GM23338 (cell line): ENCODE results near the gene DDX60. TPM values are rescaled to one million over a fixed set of nuclear protein-coding genes. Genes with fewer than 3 reads are reported as not detected.

Source experiments
- ATAC-seq: fragments of 200-7000 bp; cut with Tn5 transposase; 3 replicates; pipeline ENCODE4 v1.9.1; 2020
- DNase-seq: peaks from one replicate; pipeline ENCODE4 v3.0.0-alpha.2; 2015; ENCODE audit warnings: low spot score
- H2AFZ ChIP-seq: fragments of 200-600 bp; sonication (generic); 2 replicates; pipeline ENCODE4 v1.8.0; 2016; ENCODE audit warnings: antibody characterized with exemption, mild to moderate bottlenecking, moderate library complexity
- H3F3A ChIP-seq: fragments of 200-600 bp; sonication (generic); replicated peaks from 2 replicates; pipeline ENCODE4 v1.8.0; 2017; ENCODE audit warnings: antibody characterized with exemption, mixed run types, low read depth
- H3K27ac ChIP-seq: fragments of 200-600 bp; sonication (generic); 2 replicates; pipeline ENCODE4 v1.6.1; 2016; ENCODE audit warnings: low read depth
- H3K27me3 ChIP-seq: fragments of 200-600 bp; sonication (generic); 2 replicates; pipeline ENCODE4 v1.8.0; 2016; ENCODE audit warnings: mild to moderate bottlenecking, mixed run types, moderate library complexity; ENCODE audit not compliant: insufficient read depth
- H3K36me3 ChIP-seq: fragments of 200-600 bp; sonication (generic); 2 replicates; pipeline ENCODE4 v1.8.0; 2016; ENCODE audit warnings: mild to moderate bottlenecking; ENCODE audit not compliant: insufficient read depth
- H3K4me1 ChIP-seq: fragments of 200-600 bp; sonication (generic); 2 replicates; pipeline ENCODE4 v1.8.0; 2016; ENCODE audit warnings: mild to moderate bottlenecking, moderate library complexity; ENCODE audit not compliant: insufficient read depth
- H3K4me2 ChIP-seq: fragments of 200-600 bp; sonication (generic); 2 replicates; pipeline ENCODE4 v1.7.1; 2017; ENCODE audit warnings: mixed run types
- H3K4me3 ChIP-seq: fragments of 200-600 bp; sonication (generic); 2 replicates; pipeline ENCODE4 v1.6.1; 2016; ENCODE audit warnings: mixed run types
- H3K79me2 ChIP-seq: fragments of 200-600 bp; sonication (generic); replicated peaks from 2 replicates; pipeline ENCODE4 v1.8.0; 2017; ENCODE audit warnings: mild to moderate bottlenecking; ENCODE audit not compliant: insufficient read depth
- H3K9me2 ChIP-seq: fragments of 200-600 bp; sonication (generic); 2 replicates; pipeline ENCODE4 v1.8.0; 2017; ENCODE audit not compliant: insufficient read depth
- H4K20me1 ChIP-seq: fragments of 200-600 bp; sonication (generic); replicated peaks from 2 replicates; pipeline ENCODE4 v1.8.0; 2017; ENCODE audit warnings: mild to moderate bottlenecking; ENCODE audit not compliant: insufficient read depth
- H3K27ac Mint-ChIP-seq: 2 replicates; pipeline ENCODE4 v1.8.0; 2020; ENCODE audit warnings: inconsistent platforms, mild to moderate bottlenecking, moderate library complexity, mixed read lengths
- H3K27me3 Mint-ChIP-seq: 3 replicates; pipeline ENCODE4 v1.8.0; 2022; ENCODE audit warnings: low read depth, mild to moderate bottlenecking, moderate library complexity, mixed read lengths, inconsistent platforms; ENCODE audit not compliant: insufficient read depth, poor library complexity
- H3K36me3 Mint-ChIP-seq: 3 replicates; pipeline ENCODE4 v1.8.0; 2021; ENCODE audit warnings: low read depth, mild to moderate bottlenecking, inconsistent platforms, moderate library complexity, mixed read lengths
- H3K4me1 Mint-ChIP-seq: 3 replicates; pipeline ENCODE4 v1.8.0; 2020; ENCODE audit warnings: mild to moderate bottlenecking, inconsistent platforms, mixed read lengths
- H3K4me3 Mint-ChIP-seq: 3 replicates; pipeline ENCODE4 v1.8.0; 2021; ENCODE audit warnings: moderate library complexity, mild to moderate bottlenecking, inconsistent platforms, mixed read lengths
- H3K9me3 Mint-ChIP-seq: 3 replicates; pipeline ENCODE4 v1.8.0; 2020; ENCODE audit warnings: moderate library complexity, mild to moderate bottlenecking, inconsistent platforms, mixed read lengths
- CREB1 ChIP-seq: fragments of 250-450 bp; sonication (Bioruptor Pico); IDR thresholded peaks from 2 replicates; pipeline ENCODE4 v1.5.0; 2020; ENCODE audit warnings: low read depth, mild to moderate bottlenecking, moderate library complexity
- ETS1 ChIP-seq: IDR thresholded peaks from 2 replicates; pipeline ENCODE4 v1.6.1; 2016; ENCODE audit warnings: antibody characterized with exemption
- EZH2 ChIP-seq: fragments of 200-600 bp; sonication (generic); IDR thresholded peaks from one replicate; pipeline ENCODE4 v1.8.0; 2017; ENCODE audit warnings: antibody characterized with exemption, mild to moderate bottlenecking, low read depth; ENCODE audit not compliant: unreplicated experiment
- EZH2phosphoT487 ChIP-seq: fragments of 200-600 bp; sonication (generic); IDR thresholded peaks from one replicate; pipeline ENCODE4 v1.8.1; 2018; ENCODE audit warnings: antibody characterized with exemption; ENCODE audit not compliant: unreplicated experiment
- JUNB ChIP-seq: IDR thresholded peaks from one replicate; pipeline ENCODE4 v1.6.1; 2016; ENCODE audit warnings: antibody characterized with exemption; ENCODE audit not compliant: unreplicated experiment
- NANOG ChIP-seq: IDR thresholded peaks from 2 replicates; pipeline ENCODE4 v1.6.1; 2016; ENCODE audit warnings: antibody characterized with exemption, borderline replicate concordance
- POLR2AphosphoS5 ChIP-seq: IDR thresholded peaks from 2 replicates; pipeline ENCODE4 v1.6.1; 2016; ENCODE audit warnings: antibody characterized with exemption, low read depth
- REST ChIP-seq: IDR thresholded peaks from one replicate; pipeline ENCODE4 v1.6.1; 2018; ENCODE audit warnings: antibody characterized with exemption; ENCODE audit not compliant: unreplicated experiment
- STAT1 ChIP-seq: IDR thresholded peaks from one replicate; pipeline ENCODE4 v1.6.1; 2016; ENCODE audit warnings: antibody characterized with exemption; ENCODE audit not compliant: unreplicated experiment
- ZNF114 ChIP-seq: fragments of 250-450 bp; sonication (Bioruptor Pico); IDR thresholded peaks from 2 replicates; pipeline ENCODE4 v1.5.0; 2020; ENCODE audit warnings: mild to moderate bottlenecking, moderate library complexity
- ZNF331 ChIP-seq: fragments of 250-450 bp; sonication (Bioruptor Pico); IDR thresholded peaks from 2 replicates; pipeline ENCODE4 v1.5.0; 2020; ENCODE audit warnings: low read depth, mild to moderate bottlenecking, moderate library complexity
- polyA plus RNA-seq: library from polyadenylated mRNA; unstranded; fragments of >200 nt; fragmentation: Nextera tagmentation; extraction: Ambion mirVana; gene quantifications from 2 replicates; pipeline ENCODE4 v1.2.1, GENCODE V29; 2016
- total RNA-seq: library from RNA; depleted of rRNA; stranded (reverse); fragments of >200 nt; shearing (Covaris generic); gene quantifications from 2 replicates; pipeline ENCODE4 v1.2.3, GENCODE V29; 2014
- TF ChIP-seq, protein P1 (sequence below): fragments of 250-450 bp; sonication (Bioruptor Pico); IDR thresholded peaks from 2 replicates; pipeline ENCODE4 v1.5.0; 2020; ENCODE audit warnings: mild to moderate bottlenecking, moderate library complexity
- TF ChIP-seq, protein P2 (sequence below), 2 experiments: fragments of 200-600 bp in 1 of 2; sonication (generic) in 1 of 2; conservative IDR thresholded peaks; 2 replicates each; pipeline versions ENCODE4 v1.5.1 to v1.6.1; 2016 to 2017; ENCODE audit warnings: antibody characterized with exemption in 2 of 2, low read depth in 2 of 2, mild to moderate bottlenecking in 2 of 2, moderate library complexity in 1 of 2

DDX60 gene
- total and polyA plus RNA-seq, 2 experiments from 2014 or later = 1.0 to 1.4 TPM

GRCh38 chr4:168200685-168201084 is 117.9 kb downstream of the DDX60 start:
- H3K27me3 ChIP-seq = no peaks in the 10 kb centered on the region
- Mint-ChIP-seq H3K4me3 (no peak overlapping the region), H3K36me3 (peaks cover 45% of the 10 kb centered on the region), H3K9me3 (peaks cover 70% of the 10 kb centered on the region), H3K27me3 (peaks cover 1% of the 10 kb centered on the region), H3K4me1 (no peaks in the 10 kb centered on the region), H3K27ac (no peak overlapping the region)
- H3K4me1 ChIP-seq = no peaks in the 10 kb centered on the region
- TF ChIP-seq EZH2phosphoT487 (no peak), POLR2AphosphoS5 (no peak), ETS1 (no peak), REST (no peak), ZNF331 (CRISPR knock-in tag) (no peak), CREB1 (CRISPR knock-in tag) (no peak), ZNF114 (CRISPR knock-in tag) (no peak), EZH2 (no peak), NANOG (no peak), STAT1 (no peak), JUNB (no peak)
- TF ChIP-seq, protein P1, sequence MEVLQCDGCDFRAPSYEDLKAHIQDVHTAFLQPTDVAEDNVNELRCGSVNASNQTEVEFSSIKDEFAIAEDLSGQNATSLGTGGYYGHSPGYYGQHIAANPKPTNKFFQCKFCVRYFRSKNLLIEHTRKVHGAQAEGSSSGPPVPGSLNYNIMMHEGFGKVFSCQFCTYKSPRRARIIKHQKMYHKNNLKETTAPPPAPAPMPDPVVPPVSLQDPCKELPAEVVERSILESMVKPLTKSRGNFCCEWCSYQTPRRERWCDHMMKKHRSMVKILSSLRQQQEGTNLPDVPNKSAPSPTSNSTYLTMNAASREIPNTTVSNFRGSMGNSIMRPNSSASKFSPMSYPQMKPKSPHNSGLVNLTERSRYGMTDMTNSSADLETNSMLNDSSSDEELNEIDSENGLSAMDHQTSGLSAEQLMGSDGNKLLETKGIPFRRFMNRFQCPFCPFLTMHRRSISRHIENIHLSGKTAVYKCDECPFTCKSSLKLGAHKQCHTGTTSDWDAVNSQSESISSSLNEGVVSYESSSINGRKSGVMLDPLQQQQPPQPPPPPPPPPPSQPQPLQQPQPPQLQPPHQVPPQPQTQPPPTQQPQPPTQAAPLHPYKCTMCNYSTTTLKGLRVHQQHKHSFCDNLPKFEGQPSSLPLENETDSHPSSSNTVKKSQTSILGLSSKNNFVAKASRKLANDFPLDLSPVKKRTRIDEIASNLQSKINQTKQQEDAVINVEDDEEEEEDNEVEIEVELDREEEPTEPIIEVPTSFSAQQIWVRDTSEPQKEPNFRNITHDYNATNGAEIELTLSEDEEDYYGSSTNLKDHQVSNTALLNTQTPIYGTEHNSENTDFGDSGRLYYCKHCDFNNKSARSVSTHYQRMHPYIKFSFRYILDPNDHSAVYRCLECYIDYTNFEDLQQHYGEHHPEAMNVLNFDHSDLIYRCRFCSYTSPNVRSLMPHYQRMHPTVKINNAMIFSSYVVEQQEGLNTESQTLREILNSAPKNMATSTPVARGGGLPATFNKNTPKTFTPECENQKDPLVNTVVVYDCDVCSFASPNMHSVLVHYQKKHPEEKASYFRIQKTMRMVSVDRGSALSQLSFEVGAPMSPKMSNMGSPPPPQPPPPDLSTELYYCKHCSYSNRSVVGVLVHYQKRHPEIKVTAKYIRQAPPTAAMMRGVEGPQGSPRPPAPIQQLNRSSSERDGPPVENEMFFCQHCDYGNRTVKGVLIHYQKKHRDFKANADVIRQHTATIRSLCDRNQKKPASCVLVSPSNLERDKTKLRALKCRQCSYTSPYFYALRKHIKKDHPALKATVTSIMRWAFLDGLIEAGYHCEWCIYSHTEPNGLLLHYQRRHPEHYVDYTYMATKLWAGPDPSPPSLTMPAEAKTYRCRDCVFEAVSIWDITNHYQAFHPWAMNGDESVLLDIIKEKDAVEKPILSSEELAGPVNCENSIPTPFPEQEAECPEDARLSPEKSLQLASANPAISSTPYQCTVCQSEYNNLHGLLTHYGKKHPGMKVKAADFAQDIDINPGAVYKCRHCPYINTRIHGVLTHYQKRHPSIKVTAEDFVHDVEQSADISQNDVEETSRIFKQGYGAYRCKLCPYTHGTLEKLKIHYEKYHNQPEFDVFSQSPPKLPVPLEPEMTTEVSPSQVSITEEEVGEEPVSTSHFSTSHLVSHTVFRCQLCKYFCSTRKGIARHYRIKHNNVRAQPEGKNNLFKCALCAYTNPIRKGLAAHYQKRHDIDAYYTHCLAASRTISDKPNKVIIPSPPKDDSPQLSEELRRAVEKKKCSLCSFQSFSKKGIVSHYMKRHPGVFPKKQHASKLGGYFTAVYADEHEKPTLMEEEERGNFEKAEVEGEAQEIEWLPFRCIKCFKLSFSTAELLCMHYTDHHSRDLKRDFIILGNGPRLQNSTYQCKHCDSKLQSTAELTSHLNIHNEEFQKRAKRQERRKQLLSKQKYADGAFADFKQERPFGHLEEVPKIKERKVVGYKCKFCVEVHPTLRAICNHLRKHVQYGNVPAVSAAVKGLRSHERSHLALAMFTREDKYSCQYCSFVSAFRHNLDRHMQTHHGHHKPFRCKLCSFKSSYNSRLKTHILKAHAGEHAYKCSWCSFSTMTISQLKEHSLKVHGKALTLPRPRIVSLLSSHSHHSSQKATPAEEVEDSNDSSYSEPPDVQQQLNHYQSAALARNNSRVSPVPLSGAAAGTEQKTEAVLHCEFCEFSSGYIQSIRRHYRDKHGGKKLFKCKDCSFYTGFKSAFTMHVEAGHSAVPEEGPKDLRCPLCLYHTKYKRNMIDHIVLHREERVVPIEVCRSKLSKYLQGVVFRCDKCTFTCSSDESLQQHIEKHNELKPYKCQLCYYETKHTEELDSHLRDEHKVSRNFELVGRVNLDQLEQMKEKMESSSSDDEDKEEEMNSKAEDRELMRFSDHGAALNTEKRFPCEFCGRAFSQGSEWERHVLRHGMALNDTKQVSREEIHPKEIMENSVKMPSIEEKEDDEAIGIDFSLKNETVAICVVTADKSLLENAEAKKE = no peak
- TF ChIP-seq, protein P2, sequence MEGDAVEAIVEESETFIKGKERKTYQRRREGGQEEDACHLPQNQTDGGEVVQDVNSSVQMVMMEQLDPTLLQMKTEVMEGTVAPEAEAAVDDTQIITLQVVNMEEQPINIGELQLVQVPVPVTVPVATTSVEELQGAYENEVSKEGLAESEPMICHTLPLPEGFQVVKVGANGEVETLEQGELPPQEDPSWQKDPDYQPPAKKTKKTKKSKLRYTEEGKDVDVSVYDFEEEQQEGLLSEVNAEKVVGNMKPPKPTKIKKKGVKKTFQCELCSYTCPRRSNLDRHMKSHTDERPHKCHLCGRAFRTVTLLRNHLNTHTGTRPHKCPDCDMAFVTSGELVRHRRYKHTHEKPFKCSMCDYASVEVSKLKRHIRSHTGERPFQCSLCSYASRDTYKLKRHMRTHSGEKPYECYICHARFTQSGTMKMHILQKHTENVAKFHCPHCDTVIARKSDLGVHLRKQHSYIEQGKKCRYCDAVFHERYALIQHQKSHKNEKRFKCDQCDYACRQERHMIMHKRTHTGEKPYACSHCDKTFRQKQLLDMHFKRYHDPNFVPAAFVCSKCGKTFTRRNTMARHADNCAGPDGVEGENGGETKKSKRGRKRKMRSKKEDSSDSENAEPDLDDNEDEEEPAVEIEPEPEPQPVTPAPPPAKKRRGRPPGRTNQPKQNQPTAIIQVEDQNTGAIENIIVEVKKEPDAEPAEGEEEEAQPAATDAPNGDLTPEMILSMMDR (conservative IDR thresholded peaks at IDR 0.05; ENCODE audit: low read depth in 2 of 2) = no peak
- no peak overlapping the region for H2AFZ ChIP-seq
- H4K20me1 ChIP-seq = no peaks in the 10 kb centered on the region
- DNase-seq = no peak
- no peak overlapping the region for H3K27ac ChIP-seq
- peaks cover 4% of the 10 kb centered on the region; the same call in 1 of the 2 replicates for H3K36me3 ChIP-seq
- no peak overlapping the region for H3K4me3 ChIP-seq
- no peaks in the 10 kb centered on the region for H3K79me2 ChIP-seq
- no peak overlapping the region for H3K4me2 ChIP-seq
- peaks cover 3% of the 10 kb centered on the region; the same call in 1 of the 2 replicates for H3K9me2 ChIP-seq
- no peaks in the 10 kb centered on the region for H3F3A ChIP-seq
- no peak for ATAC-seq
